ENCODE measurements around the gene PPP6R1.

The PPP6R1 gene, protein sequence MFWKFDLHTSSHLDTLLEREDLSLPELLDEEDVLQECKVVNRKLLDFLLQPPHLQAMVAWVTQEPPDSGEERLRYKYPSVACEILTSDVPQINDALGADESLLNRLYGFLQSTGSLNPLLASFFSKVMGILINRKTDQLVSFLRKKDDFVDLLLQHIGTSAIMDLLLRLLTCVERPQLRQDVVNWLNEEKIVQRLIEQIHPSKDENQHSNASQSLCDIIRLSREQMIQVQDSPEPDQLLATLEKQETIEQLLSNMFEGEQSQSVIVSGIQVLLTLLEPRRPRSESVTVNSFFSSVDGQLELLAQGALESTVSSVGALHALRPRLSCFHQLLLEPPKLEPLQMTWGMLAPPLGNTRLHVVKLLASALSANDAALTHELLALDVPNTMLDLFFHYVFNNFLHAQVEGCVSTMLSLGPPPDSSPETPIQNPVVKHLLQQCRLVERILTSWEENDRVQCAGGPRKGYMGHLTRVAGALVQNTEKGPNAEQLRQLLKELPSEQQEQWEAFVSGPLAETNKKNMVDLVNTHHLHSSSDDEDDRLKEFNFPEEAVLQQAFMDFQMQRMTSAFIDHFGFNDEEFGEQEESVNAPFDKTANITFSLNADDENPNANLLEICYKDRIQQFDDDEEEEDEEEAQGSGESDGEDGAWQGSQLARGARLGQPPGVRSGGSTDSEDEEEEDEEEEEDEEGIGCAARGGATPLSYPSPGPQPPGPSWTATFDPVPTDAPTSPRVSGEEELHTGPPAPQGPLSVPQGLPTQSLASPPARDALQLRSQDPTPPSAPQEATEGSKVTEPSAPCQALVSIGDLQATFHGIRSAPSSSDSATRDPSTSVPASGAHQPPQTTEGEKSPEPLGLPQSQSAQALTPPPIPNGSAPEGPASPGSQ

DNA sequence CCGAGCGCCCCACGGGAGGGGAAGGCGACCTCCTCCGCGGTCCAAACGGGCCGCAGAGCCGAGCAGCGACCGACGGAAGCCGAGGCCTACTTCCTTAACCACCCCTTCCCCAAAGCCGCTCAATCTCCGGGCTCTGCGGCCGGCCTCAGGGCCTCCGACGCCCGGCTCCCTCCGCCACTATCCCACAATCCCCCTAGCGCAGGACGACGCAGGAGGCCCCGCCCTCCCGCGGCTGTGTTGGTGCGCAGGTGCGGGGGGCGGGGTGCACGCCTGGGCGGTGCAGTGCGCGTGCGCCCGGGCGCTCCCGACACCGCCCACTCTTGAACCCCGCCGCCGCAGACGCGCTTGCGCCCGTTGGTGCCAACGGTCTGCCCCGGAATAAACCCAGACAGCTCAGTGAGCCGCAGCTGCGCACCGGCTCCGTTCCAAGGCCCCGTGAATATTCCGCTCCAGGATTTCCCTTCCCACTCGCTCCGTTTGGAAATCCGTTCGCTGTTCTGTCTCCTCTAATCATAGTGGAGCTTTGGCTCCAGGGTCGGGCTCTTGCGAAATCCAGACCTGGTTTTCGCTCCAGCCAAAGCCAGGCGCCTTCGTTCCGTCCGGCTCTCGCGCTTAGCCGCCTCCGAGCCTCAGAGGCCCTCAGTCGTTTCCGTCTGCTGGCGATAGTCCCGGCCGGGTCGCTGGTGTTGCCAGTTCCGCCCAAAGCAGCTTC, at the start of gene PPP6R1:
TSS of gene PPP6R1 (minus strand) at position 190 of the 712 bp plus-strand sequence. CDS start 11,914 bp downstream, outside the sequence.
- DNase-seq, result peak; percentile 55 to 99 (median 97)

DNA sequence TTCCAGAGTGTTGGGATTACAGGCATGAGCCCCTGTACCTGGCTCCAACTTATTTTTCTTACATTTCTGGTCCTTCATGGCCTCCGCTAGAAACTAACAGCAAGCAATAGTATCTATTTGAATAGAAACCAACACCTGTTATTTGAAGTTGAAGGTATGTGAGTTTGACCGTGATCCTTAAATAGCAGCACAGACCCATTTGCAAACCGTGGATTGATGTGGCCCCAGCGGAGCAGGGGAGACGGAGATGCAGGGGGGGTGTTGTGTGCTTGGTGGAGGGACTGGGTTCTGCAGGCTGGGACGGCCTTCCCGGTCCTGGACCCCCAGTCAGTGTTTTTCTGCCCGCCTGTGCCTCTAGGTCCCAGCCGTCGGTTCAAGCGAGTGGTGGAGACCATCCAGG, 49.5 kb upstream of the PPP6R1 start:
- no peak for DNase-seq

DNA sequence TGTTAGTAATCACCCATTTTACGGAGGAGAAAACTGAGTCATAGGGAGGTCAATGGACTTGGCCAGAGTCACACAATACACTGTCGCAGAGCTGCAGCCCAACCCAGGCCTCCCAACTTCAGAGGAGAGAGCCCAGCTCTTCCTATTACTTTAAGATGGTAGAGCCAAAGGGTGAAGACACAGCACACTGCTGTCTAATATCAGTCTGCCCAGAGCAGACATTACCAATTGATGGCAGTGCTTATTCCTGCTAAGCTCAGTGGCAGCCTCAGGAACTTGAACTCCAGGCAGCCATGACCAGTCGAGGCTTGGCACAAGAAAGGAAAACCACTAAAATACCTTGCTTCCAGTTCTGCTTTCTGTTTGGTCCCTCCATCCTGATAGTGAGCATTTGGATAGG, 47.9 kb upstream of the PPP6R1 start:
- no peak for DNase-seq

DNA sequence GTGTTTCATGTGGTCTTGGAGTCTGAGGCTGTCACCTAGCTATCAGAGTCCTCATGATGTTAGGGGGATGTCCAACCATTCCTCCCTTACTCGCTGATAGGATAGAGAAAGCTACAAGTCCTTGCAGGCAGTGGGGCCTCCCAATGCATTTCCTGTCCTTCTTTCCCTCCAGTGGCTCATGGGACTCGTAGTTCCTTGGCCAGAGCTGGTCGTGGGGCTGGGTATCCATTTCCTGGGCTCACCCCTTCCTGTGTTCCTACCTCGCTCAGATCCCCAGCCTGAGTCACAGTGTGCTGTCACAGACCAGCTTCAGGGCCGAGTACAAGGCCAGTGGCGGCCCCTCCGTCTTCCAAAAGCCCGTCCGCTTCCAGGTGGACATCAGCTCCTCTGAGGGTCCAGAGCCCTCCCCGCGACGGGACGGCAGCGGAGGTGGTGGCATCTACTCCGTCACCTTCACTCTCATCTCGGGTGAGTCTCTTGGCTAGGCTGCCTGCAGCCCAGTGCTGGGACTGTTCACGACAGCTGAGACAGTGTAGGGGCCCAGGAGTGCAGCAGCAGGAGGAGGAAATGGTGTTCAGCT, 47.3 kb upstream of the PPP6R1 start:
- DNase-seq, result no peak

DNA sequence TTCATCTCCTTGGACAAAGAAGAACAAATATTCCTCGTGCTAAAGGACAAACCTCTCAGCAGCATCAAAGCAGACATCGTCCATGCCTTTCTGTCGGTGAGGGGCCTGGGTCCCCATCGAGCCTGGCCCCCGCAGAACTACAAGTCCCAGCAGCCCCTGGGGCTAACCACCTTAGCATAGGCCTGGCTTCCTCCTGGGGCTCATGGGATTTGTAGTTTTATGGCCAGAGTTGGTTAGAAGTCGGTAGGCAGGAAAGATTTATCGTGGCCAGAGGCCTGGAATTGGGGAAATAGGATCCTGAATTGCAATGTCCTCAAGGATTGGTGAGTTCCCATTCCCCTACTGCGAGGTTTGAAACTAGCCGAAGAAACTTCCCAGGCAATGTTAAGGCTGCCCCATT, 46.7 kb upstream of the PPP6R1 start:
- DNase-seq, result peak in 2 of 56 donors; percentile 8 to 16

DNA sequence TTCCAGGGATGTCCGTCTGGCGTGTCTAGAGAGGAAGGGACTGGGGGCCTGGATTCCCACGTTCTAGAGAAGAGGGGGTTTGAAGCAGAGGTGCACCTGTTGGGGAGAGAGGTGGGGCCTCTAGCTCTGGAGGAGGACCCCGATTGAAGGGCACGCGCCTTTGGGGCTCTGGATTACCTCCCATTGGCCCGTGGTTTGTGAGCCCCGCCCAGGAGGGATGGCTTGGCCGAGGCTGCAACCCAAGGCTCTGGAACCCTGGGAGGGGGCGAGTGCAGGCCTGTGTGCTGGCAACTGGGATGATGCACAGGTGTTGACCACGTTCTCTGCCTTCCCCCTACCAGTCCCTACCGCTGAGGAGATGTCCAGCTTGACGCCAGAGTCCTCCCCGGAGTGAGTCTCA, 46.2 kb upstream of the PPP6R1 start:
- DNase-seq, result no peak

DNA sequence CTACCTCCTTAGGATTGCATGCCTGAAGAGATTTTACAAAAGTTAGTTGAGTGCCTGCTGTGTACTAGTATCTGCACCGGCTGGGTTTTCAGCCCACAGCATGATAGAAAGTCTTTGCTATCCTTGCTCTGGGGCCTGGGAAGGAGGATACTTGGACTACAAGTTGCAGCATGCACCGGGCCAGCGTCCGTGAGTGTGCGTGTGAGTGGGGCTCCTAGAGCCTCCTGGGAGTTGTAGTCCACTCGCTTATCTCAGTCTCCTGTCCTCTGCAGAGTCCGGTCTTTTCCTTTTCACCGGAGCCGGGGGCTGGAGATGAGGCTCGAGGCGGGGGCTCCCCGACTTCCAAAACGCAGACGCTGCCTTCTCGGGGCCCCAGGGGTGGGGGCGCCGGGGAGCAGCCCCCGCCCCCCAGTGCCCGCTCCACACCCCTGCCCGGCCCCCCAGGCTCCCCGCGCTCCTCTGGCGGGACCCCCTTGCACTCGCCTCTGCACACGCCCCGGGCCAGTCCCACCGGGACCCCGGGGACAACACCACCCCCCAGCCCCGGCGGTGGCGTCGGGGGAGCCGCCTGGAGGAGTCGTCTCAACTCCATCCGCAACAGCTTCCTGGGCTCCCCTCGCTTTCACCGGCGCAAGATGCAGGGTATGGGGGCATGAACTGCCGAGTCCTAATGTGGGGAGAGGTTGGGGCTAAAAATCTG, 45.6 kb upstream of the PPP6R1 start:
- no peak for DNase-seq

DNA sequence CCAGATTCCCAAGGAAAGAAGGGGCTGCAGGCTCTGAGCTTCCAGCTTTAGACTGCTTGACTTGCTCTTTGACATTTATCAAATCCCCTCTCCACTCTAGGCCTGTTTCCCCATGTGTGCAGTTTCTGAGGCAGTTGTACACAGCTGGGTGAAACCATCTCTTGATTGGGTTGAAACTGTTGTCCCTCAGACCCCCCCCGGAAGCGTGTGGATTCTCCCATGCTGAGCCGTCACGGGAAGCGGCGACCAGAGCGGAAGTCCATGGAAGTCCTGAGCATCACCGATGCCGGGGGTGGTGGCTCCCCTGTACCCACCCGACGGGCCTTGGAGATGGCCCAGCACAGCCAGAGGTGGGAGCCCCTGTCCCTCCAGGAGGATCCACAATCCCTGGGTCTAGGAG, 44.7 kb upstream of the PPP6R1 start:
- no peak for DNase-seq

DNA sequence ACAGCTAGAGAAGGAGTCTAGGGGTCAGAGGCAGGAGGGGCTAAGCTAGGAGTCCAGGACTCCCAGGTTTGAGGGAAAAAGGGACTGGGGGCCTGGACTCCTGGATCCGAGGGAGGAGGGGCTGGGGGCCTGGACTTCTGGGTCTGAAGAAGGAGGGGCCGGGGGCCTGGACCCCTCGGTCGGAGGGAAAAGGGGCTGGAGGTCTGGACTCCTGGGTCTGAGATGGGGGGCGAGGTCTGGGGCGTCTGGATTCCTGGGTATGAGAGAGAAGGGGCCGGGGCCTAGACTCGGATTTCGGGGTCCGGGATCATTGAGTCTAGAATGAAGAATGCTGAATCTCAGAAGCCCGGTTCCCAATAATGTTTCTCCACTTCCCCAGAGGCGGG, 43.5 kb upstream of the PPP6R1 start:
- no peak for DNase-seq

DNA sequence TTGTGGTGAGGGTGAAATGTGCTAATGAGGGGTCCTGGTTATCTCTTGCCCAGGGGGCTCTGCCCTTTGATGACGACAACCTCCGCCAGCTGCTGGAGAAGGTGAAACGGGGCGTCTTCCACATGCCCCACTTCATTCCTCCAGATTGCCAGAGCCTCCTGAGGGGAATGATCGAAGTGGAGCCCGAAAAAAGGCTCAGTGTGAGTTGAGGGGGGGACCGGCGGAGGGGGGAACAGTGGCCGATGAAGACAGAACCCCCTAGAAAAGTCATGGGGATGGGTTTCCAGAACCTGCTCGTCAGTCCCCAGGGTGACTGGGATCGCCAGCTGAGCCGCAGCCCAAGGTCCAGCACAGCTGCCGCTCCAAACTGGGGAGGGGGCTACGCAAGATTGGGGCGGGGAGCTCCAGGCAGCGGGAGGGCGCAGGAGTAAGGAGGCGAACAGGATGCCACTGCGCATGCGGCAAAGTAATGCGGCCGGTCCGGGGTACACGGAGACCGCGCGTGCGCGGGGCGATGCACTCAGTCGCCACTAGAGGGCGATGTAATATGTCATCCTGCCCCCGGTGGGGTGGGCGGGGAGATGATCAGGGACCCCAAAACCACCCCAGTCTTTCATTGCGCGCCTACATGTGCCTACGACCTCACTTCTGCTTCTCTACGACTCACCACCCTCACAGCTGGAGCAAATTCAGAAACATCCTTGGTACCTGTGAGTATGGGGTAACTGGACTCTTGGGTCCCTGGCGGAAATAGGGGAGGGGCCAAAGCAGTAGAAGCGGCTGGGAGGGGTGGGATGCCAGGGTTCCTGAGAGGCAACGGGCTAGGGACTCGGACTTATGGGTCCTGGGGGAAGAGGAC, 42.9 kb upstream of the PPP6R1 start:
- peak in 54 of 56 donors; percentile 36 to 91 (median 74) for DNase-seq

DNA sequence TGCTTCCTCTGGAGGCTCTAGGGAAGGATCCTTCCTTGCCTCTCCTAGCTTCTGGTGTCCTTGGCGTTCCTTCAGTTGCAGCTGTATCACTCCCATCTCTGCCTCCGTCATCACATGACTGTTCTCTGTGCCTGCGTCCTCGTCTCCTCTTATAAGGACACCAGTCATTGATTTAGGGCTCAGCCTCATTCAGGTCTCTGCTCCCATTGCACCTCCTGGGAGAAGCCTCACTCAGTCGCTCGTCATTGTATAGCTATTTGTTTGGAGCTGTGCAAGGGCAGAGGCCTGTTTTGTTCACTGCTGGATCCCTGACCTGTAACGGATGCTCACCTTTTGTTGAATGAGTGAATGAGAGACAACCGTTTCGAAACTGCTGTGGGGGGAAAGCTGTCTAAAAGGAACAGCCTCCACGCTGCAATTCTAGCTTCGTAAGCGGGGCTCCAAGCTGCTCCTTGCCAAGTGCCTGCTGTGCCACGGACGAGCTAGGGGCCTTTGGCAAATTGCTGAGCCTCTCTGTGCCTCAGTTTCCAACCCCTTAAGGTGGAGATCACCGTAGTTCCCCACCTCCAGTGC, 42.2 kb upstream of the PPP6R1 start:
- peak in 25 of 56 donors; percentile 6 to 58 (median 30) for DNase-seq

DNA sequence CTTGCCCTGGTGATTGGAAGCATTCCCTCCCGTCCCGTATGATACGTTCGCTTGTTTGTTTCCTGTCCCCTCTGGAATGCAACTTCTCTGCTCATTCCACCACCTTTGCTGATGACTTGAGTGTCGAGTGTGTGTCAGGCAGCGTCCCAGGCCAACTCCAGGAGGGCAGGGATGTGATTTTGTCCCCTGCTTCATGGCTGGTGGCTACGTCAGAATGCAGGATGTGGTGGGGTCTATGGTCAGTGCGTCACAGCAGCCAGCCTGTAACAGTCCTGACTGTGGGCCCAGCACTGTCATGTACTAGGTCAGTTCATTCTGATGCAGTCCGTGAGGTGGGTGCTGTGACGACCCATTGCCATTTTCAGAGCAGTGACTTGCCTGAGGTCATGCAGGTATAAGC, 41.2 kb upstream of the PPP6R1 start:
- DNase-seq, result no peak

DNA sequence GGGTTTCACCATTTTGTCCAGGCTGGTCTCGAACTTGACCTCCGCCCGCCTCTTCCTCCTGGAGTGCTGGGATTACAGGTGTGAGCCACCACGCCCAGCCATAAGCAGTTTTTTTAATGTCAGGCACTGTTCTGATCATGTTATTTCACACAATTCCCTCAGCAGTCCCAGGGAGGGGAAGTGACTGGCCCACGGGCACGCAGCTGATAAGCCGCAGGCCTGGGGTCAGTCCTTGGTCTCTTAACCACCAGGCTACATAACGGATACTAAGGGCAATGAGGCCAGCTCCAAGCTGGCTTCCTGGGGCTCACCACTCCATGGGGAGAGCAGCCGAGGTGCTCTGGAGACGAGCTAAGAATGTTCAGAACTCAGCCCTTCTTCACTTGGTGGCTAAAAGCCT, 38.5 kb upstream of the PPP6R1 start:
- DNase-seq, result no peak

DNA sequence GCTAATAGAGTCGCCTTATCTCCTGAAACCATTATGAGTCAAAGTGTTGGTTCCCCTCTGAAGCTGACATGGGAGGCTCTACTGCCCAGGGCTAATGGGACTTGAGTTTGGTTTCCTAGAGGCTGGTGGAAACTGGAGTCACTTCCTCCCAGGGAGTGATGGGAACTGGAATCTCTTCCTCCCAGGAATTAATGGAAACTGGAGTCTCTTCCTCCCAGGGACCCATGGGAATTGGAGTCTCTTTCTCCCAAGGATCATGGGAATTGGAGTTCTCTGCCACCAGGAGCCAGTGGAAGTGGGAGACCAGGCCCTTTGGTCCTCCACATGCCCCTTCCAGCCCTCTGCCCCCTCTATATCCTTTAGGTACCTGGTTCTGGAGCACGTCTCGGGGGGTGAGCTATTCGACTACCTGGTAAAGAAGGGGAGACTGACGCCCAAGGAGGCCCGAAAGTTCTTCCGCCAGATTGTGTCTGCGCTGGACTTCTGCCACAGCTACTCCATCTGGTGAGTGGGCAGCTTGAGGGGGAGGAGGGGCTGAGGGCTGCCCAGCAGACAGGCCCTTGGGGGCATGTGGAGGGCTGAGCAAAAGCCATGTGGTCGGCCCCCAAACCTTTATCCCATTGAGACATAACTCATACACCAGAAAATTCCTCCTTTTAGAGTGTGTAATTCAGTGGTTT, 30.4 kb upstream of the PPP6R1 start:
- peak in 1 of 56 donors; percentile 14 for DNase-seq

DNA sequence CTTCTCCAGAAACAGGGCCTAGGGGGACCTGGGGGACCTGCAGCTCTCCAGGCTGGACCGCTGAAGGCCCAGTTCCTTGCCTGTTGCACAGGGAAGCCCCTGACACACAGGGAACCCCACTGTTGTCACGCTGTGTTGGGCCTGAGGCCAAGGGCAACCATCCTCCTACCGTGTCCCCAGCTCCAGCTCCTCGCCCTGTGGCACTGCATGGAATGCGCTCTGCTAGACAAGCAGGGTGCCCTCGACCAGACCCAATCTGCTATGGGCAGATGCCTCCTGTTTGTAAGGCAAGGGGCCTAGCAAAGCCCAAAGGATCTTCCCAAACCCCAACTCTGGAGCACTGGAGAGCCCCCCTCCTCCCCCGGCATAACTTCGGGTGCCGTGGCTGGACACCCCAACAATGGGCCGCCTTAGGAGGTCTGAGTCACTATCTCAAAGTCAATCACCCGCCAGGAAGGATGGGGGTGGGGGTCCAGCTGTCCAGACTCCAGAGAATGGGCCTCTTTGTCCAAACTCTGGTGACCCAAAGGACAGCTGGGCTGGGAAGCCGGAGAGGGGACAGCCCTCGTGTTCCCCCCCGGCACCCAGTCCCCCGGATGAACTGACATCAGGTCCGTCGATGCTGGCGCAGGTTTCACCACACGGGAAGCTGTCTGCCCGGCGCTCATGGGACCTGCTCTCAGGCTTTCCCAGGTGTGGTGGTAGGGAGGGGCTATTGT, 28.7 kb upstream of the PPP6R1 start:
- DNase-seq, result peak in 54 of 56 donors; percentile 42 to 96 (median 87)

DNA sequence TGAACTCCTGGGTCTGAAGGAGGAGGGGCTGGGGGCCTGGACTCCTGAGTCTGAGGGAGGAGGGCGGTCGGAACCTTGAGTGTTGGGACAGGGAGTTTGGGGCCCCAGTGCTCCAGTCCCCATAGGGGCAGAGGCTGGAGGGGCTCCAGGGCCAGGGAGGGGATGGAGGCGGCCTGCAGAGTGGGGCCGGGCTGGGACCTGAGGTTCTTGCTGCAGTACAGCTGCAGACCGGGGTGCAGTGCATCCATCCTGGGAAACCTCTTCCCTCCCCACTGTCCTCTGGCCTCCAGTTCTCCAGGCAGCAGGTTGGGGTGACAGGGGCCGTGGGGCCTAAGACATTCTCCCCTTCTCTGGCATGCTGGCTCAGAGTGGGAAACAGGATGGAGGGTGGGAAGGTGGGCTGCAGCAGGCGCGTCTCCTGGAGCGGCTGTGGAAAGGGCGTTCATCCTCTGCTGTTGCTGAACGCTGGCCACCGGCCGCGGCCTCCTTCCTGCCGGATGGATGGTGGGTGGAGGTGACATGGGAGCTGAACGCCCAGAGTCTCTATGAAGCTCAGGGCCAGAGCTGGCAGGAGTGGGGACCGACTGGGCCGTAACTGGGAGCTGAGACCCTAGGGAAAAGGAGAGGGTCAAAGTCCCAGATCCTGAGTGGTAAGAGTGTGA, 26.5 kb upstream of the PPP6R1 start:
- DNase-seq, result peak in 14 of 56 donors; percentile 14 to 61 (median 28)

DNA sequence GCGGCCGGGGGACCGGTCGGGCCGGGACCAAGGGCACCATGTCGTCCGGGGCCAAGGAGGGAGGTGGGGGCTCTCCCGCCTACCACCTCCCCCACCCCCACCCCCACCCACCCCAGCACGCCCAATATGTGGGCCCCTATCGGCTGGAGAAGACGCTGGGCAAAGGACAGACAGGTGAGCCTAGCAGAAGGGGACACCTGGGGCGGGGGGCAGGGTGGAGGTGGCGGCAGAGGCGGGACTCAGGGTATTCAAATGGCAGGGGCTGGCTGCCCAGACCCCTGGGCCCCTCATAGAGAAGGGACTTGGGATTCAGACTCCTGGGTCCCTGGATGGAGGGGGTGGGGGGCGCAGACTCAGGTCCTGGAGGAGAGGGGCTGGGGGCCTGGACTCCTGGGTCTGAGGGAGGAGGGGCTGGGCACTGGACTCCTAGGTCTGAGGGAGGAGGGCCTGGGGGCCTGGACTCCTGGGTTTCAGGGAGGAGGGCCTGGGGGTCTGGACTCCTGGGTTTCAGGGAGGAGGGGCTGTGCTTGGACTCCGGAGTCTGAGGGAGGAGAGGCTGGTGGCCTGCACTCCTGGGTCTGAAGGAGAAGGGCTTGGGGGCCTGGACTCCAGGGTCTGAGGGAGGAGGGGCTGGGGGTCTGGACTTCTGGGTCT, 25.7 kb upstream of the PPP6R1 start:
- peak in 6 of 56 donors; percentile 11 to 61 (median 34) for DNase-seq
